ENCODE results near the gene BCAS1. TPM values are rescaled to one million over a fixed set of nuclear protein-coding genes. Genes with fewer than 3 reads are reported as not detected.
"Not testable (repeated sequence)": the region's sequence is repeated elsewhere in the genome, so short reads cannot be mapped to it uniquely, and the experiment has no call there.

BCAS1 gene
- total RNA-seq, 1 donor from 2014 or later: 0.81 TPM

- DNase-seq (no peak), ATAC-seq (no peak)
- no peak for TF ChIP-seq CTCF (IDR thresholded peaks at IDR 0.05)
- Histone ChIP-seq H3K27me3 (no peaks in the 10 kb centered on the region), H3K36me3 (no peaks in the 10 kb centered on the region), H3K9me3 (no peaks in the 10 kb centered on the region), H3K4me3 (no peak overlapping the region), H3K4me1 (peaks cover 44% of the 10 kb centered on the region), H3K27ac (no peak overlapping the region)
- intact Hi-C loops (cut with DNase I): no loop called here
These were observed 133.1 kb downstream of the BCAS1 start for GRCh38 chr20:53937339-53937741.

GRCh38 chr20:53935344-53936084, 134.9 kb downstream of the BCAS1 start:
- H3K27me3 ChIP-seq: no peaks in the 10 kb centered on the region
- peak overlapping the region; percentile 56 for H3K27ac ChIP-seq
- ATAC-seq (peak; percentile 29), DNase-seq (no peak)
- H3K36me3 ChIP-seq: no peaks in the 10 kb centered on the region
- no peak overlapping the region for H3K4me3 ChIP-seq
- peaks cover 38% of the 10 kb centered on the region for H3K4me1 ChIP-seq
- intact Hi-C loops (cut with DNase I): no loop called here
- no peak for TF ChIP-seq CTCF (IDR thresholded peaks at IDR 0.05)
- H3K9me3 ChIP-seq: no peaks in the 10 kb centered on the region

GRCh38 chr20:53934421-53935343, 135.7 kb downstream of the BCAS1 start:
- Histone ChIP-seq H3K4me1 (peaks cover 31% of the 10 kb centered on the region), H3K27me3 (no peaks in the 10 kb centered on the region), H3K36me3 (no peaks in the 10 kb centered on the region), H3K9me3 (no peaks in the 10 kb centered on the region), H3K4me3 (no peak overlapping the region), H3K27ac (peak overlapping the region; percentile 56)
- intact Hi-C loops (cut with DNase I): no loop called here
- TF ChIP-seq CTCF (IDR thresholded peaks at IDR 0.05): no peak
- peak; percentile 48 for ATAC-seq
- DNase-seq: no peak

GRCh38 chr20:53933232-53933846, 137.1 kb downstream of the BCAS1 start:
- ATAC-seq: no peak
- no peaks in the 10 kb centered on the region for H3K36me3 ChIP-seq

GRCh38 chr20:53932655-53933192, 137.7 kb downstream of the BCAS1 start:
- H3K27me3 ChIP-seq; H3K4me3 ChIP-seq; H3K27ac ChIP-seq; H3K36me3 ChIP-seq; intact Hi-C loops (cut with DNase I); DNase-seq; H3K9me3 ChIP-seq; ATAC-seq: not testable (repeated sequence)
- H3K4me1 ChIP-seq: peaks cover 22% of the 10 kb centered on the region

More at GRCh38 chr20:53933232-53933846, 137.1 kb downstream of the BCAS1 start:
- TF ChIP-seq CTCF (IDR thresholded peaks at IDR 0.05): no peak
- no peak for DNase-seq
- intact Hi-C loops (cut with DNase I): no loop called here
- Histone ChIP-seq H3K27me3 (no peaks in the 10 kb centered on the region), H3K4me1 (peaks cover 22% of the 10 kb centered on the region), H3K9me3 (no peaks in the 10 kb centered on the region), H3K4me3 (no peak overlapping the region), H3K27ac (no peak overlapping the region)

Measured in upper lobe of right lung (tissue), 1 donor.